ENCODE measurements around the gene DDX10.

The DDX10 gene

DNA sequence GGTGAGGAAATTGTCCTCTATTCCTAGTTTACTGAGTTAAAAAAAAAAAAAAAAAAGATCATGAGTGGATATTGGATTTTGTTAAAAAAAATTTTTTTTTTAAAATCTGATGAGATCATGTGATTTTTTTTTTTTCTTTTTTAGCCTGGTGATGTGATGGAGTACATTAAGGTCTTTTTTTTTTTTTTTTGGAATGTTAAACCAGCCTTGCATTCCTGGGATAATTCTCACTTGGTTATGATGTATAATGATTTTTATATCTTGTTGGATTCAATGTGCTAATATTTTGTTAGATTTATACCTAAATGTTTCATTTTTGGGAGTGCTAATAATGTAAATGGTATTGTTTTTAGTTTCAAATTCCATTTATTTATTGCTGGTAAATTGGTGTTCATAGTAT is 43.3 kb downstream of the DDX10 start:
- peaks cover 7% of the 10 kb centered on the region in 2 donors for H3K9me3 ChIP-seq (ENCODE audit: control insufficient read depth in 2 of 2, low read length in 2 of 2)
- H3K36me3 ChIP-seq (ENCODE audit: control insufficient read depth in 2 of 2, insufficient read depth in 2 of 2, low read length in 2 of 2): peaks cover 21 to 24% of the 10 kb centered on the region in 2 donors
- H3K27ac ChIP-seq (ENCODE audit: low read depth in 2 of 2, low read length in 2 of 2): no peak overlapping the region
- no peaks in the 10 kb centered on the region for H3K4me1 ChIP-seq (ENCODE audit: control insufficient read depth in 2 of 2, insufficient read depth in 2 of 2, low read length in 2 of 2)
- H3K27me3 ChIP-seq (ENCODE audit: control insufficient read depth in 2 of 2, insufficient read depth in 2 of 2, low read length in 2 of 2): no peaks in the 10 kb centered on the region
- H3K9ac ChIP-seq (ENCODE audit: low read depth in 1 of 2, low read length in 2 of 2): no peak overlapping the region
- H3K4me3 ChIP-seq (ENCODE audit: low read length in 2 of 2): no peak overlapping the region

DNA sequence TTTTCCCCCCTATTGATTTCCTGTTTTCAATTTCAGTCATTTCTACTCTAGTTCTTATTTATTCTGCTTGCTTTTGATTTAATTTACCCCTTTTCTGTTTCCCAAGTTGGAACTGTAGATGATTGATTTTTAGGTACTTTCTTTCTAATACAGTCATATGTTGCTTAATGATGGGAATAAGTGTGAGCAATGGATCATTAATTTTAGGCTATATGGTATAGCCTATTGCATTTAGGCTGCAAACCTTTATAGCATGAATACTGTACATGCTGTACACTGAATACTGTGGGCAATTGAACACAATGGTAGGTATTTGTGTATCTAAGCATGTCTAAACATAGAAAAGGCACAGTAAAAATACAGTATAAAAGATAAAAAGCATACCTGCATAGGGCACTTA is 44.9 kb downstream of the DDX10 start:
- Histone ChIP-seq H3K9me3 (ENCODE audit: control insufficient read depth in 2 of 2, low read length in 2 of 2) (peaks cover 7% of the 10 kb centered on the region in 2 donors), H3K4me1 (ENCODE audit: control insufficient read depth in 2 of 2, insufficient read depth in 2 of 2, low read length in 2 of 2) (no peaks in the 10 kb centered on the region), H3K4me3 (ENCODE audit: low read length in 2 of 2) (no peak overlapping the region), H3K36me3 (ENCODE audit: control insufficient read depth in 2 of 2, insufficient read depth in 2 of 2, low read length in 2 of 2) (peaks cover 21% of the 10 kb centered on the region in 2 donors), H3K27me3 (ENCODE audit: control insufficient read depth in 2 of 2, insufficient read depth in 2 of 2, low read length in 2 of 2) (no peaks in the 10 kb centered on the region), H3K9ac (ENCODE audit: low read depth in 1 of 2, low read length in 2 of 2) (no peak overlapping the region), H3K27ac (ENCODE audit: low read depth in 2 of 2, low read length in 2 of 2) (no peak overlapping the region)

DNA sequence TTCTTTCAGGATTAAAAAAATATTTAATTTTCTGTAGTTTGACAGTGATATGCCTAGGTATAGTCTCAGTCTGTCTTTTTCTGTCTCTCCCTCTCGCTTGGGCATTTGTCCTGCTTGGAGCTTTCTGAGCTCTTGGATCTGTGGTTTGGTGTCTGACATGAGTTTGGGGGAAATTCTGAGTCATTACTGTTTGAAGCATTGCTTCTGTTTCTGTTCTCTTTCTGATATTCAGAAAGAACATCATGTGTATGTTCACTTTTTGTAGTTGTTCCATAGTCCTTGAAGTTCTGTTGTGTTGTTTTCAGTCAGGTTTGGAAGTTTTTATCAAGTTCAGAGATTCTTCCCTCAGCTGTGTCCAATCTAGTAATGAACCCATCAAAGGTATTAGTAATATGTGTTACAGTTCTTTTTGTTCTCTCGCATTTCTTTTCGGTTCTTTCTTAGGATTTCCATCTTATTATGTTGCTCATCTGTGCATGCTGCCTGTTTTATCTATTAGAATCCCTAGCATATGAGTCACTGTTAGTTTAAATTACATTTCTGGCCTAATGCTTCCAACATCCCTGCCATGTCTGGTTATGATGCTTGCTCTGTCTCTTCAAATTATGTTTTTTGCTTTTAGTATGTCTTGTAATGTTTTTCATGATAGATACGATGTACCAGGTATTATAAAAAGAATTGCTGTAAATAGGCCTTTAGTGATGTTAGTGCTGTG is 48.4 kb downstream of the DDX10 start:
- no peaks in the 10 kb centered on the region for H3K4me1 ChIP-seq (ENCODE audit: control insufficient read depth in 2 of 2, insufficient read depth in 2 of 2, low read length in 2 of 2)
- no peaks in the 10 kb centered on the region for H3K27me3 ChIP-seq (ENCODE audit: control insufficient read depth in 2 of 2, insufficient read depth in 2 of 2, low read length in 2 of 2)
- no peak overlapping the region for H3K4me3 ChIP-seq (ENCODE audit: low read length in 2 of 2)
- no peak overlapping the region for H3K27ac ChIP-seq (ENCODE audit: low read depth in 2 of 2, low read length in 2 of 2)
- H3K9ac ChIP-seq (ENCODE audit: low read depth in 1 of 2, low read length in 2 of 2): no peak overlapping the region
- H3K9me3 ChIP-seq (ENCODE audit: control insufficient read depth in 2 of 2, low read length in 2 of 2): peaks cover 3 to 5% of the 10 kb centered on the region in 2 donors
- peaks cover 9 to 13% of the 10 kb centered on the region in 2 donors for H3K36me3 ChIP-seq (ENCODE audit: control insufficient read depth in 2 of 2, insufficient read depth in 2 of 2, low read length in 2 of 2)

DNA sequence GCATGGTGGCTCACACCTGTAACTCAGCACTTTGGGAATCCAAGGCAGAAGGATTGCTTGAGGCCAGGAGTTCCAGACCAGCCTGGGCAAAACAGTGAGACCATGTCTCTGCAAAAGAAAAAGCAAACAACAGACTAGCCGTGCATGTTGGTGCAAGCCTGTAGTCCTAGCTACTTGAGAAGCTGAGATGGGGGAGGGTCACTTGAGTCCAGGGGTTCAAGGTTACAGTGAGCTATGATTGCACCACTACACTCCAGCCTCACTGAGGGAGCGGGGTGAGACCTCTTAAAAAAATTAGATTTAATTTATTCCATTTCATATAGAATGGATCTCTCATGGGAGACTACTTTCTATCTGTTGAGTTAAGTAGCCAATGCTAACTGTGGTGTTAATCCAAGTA is 50.4 kb downstream of the DDX10 start:
- H3K36me3 ChIP-seq (ENCODE audit: control insufficient read depth in 2 of 2, insufficient read depth in 2 of 2, low read length in 2 of 2): peaks cover 2 to 6% of the 10 kb centered on the region in 2 donors
- no peaks in the 10 kb centered on the region for H3K4me1 ChIP-seq (ENCODE audit: control insufficient read depth in 2 of 2, insufficient read depth in 2 of 2, low read length in 2 of 2)
- no peak overlapping the region for H3K27ac ChIP-seq (ENCODE audit: low read depth in 2 of 2, low read length in 2 of 2)
- no peak overlapping the region for H3K4me3 ChIP-seq (ENCODE audit: low read length in 2 of 2)
- H3K27me3 ChIP-seq (ENCODE audit: control insufficient read depth in 2 of 2, insufficient read depth in 2 of 2, low read length in 2 of 2): no peaks in the 10 kb centered on the region
- no peak overlapping the region for H3K9ac ChIP-seq (ENCODE audit: low read depth in 1 of 2, low read length in 2 of 2)
- peaks cover 0 to 3% of the 10 kb centered on the region in 2 donors for H3K9me3 ChIP-seq (ENCODE audit: control insufficient read depth in 2 of 2, low read length in 2 of 2)

DNA sequence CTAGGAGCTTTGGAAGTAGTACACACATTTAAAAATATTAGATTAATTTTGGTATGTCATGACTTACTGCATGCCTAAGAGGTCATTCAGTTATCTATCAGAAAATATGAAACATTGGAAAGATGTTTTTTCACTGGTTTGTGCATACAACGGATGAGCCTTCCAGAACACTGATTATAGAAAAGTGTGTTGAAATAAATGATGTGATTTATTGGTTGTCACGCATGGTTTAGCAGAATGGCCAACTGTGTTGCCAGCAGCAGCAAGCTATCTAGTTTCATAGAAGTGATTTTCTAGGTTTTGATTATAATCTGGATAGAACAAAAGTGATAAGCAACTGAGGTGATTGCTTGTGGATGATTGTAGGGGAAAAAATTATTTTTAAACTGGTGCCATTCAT is 53.6 kb downstream of the DDX10 start:
- H3K9me3 ChIP-seq (ENCODE audit: control insufficient read depth in 2 of 2, low read length in 2 of 2): no peaks in the 10 kb centered on the region
- peaks cover 6 to 10% of the 10 kb centered on the region in 2 donors for H3K36me3 ChIP-seq (ENCODE audit: control insufficient read depth in 2 of 2, insufficient read depth in 2 of 2, low read length in 2 of 2)
- no peak overlapping the region for H3K9ac ChIP-seq (ENCODE audit: low read depth in 1 of 2, low read length in 2 of 2)
- no peak overlapping the region for H3K27ac ChIP-seq (ENCODE audit: low read depth in 2 of 2, low read length in 2 of 2)
- H3K27me3 ChIP-seq (ENCODE audit: control insufficient read depth in 2 of 2, insufficient read depth in 2 of 2, low read length in 2 of 2): no peaks in the 10 kb centered on the region
- H3K4me1 ChIP-seq (ENCODE audit: control insufficient read depth in 2 of 2, insufficient read depth in 2 of 2, low read length in 2 of 2): no peaks in the 10 kb centered on the region
- no peak overlapping the region for H3K4me3 ChIP-seq (ENCODE audit: low read length in 2 of 2)

DNA sequence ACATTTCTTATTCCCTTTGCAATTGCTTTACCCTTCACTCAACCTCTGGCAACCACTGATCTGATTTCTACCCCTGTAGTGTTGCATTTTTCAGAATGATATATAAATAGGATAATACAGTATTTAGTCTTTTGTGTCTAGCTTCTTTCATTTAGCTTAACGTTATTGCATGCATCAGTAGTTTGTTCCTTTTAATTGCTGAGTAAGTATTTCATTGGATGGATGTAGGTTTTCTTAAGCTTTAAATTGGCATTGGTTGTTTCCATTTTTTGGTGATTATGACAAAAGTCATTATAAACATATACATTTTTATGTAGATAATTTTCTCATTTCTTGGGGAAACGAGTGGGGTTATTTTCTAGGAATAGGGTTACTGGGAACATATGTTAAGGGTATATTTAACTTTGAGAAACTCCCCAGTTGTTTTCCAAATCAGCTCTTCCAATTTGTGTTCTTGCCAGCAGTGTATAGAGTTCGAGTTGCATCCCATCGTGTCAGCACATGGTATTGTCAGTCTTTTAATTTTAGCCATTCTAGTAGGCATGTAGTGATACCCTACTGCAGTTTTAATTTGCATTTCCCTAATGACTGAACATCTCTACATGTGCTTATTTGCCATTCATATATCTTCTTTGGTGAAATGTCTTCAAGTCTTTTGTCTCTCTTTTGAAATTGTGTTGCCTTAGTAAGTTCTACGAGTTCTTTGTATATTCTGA is 60.3 kb downstream of the DDX10 start:
- H3K36me3 ChIP-seq (ENCODE audit: control insufficient read depth in 2 of 2, insufficient read depth in 2 of 2, low read length in 2 of 2): peaks cover 6% of the 10 kb centered on the region in 2 donors
- H3K9ac ChIP-seq (ENCODE audit: low read depth in 1 of 2, low read length in 2 of 2): no peak overlapping the region
- no peaks in the 10 kb centered on the region for H3K9me3 ChIP-seq (ENCODE audit: control insufficient read depth in 2 of 2, low read length in 2 of 2)
- H3K27ac ChIP-seq (ENCODE audit: low read depth in 2 of 2, low read length in 2 of 2): no peak overlapping the region
- no peaks in the 10 kb centered on the region for H3K4me1 ChIP-seq (ENCODE audit: control insufficient read depth in 2 of 2, insufficient read depth in 2 of 2, low read length in 2 of 2)
- no peaks in the 10 kb centered on the region for H3K27me3 ChIP-seq (ENCODE audit: control insufficient read depth in 2 of 2, insufficient read depth in 2 of 2, low read length in 2 of 2)
- H3K4me3 ChIP-seq (ENCODE audit: low read length in 2 of 2): no peak overlapping the region

DNA sequence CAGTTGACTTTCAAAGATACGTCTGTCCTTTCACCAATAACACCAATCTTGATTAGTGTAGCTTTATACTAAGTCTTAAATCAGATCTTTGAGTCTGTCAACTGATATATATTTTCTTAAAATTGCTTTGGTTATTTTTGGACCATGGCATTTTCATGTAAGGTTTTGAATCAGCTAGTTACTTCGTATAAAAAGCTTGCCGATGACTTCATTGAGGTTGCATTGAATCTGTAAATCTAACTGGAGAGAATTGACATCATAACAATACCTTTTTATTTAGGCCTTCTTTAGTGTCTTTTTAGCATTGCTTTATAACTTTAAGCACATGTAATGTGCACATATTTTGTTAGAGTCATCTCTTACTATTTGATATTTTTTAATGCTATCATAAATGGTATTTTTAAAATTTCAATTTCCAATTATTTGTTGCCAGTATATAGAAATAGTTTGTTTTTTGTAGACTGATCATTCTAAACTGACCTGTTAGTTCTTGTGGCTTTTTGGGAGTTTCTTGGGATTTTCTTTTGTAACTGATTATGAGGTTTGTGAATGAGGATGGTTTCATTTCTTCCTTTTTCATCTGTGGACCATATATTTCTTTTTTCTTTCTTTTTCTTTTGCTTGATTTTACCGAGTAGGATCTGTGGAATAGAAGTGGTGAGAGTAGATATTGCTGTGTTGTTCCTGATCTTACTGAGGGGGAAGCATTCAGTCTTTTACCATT is 61.4 kb downstream of the DDX10 start:
- Histone ChIP-seq H3K27me3 (ENCODE audit: control insufficient read depth in 2 of 2, insufficient read depth in 2 of 2, low read length in 2 of 2) (no peaks in the 10 kb centered on the region), H3K4me1 (ENCODE audit: control insufficient read depth in 2 of 2, insufficient read depth in 2 of 2, low read length in 2 of 2) (no peaks in the 10 kb centered on the region), H3K9me3 (ENCODE audit: control insufficient read depth in 2 of 2, low read length in 2 of 2) (no peaks in the 10 kb centered on the region), H3K27ac (ENCODE audit: low read depth in 2 of 2, low read length in 2 of 2) (no peak overlapping the region), H3K36me3 (ENCODE audit: control insufficient read depth in 2 of 2, insufficient read depth in 2 of 2, low read length in 2 of 2) (peaks cover 6% of the 10 kb centered on the region in 2 donors), H3K4me3 (ENCODE audit: low read length in 2 of 2) (no peak overlapping the region), H3K9ac (ENCODE audit: low read depth in 1 of 2, low read length in 2 of 2) (no peak overlapping the region)

DNA sequence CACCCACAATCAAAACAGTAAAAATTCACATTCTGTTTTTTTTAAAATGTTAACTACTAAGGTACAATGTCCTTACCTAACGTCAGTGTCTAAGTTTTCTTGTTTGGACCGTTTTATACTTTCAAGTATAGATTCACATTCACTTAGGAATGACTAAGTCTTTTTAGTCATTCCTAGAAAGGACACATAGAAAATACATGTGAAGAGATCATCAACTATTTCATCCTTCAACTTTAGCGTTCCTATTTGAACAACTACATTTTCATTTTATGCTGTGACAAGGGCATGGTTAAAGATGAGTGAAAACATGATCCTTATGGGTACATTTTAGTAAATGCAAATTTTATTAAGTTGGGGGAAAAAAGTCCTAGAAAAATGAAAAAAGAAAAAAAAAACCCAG is 62.8 kb downstream of the DDX10 start:
- Histone ChIP-seq H3K36me3 (ENCODE audit: control insufficient read depth in 2 of 2, insufficient read depth in 2 of 2, low read length in 2 of 2) (peaks cover 3 to 6% of the 10 kb centered on the region in 2 donors), H3K27me3 (ENCODE audit: control insufficient read depth in 2 of 2, insufficient read depth in 2 of 2, low read length in 2 of 2) (no peaks in the 10 kb centered on the region), H3K9me3 (ENCODE audit: control insufficient read depth in 2 of 2, low read length in 2 of 2) (no peaks in the 10 kb centered on the region), H3K4me3 (ENCODE audit: low read length in 2 of 2) (no peak overlapping the region), H3K27ac (ENCODE audit: low read depth in 2 of 2, low read length in 2 of 2) (no peak overlapping the region), H3K4me1 (ENCODE audit: control insufficient read depth in 2 of 2, insufficient read depth in 2 of 2, low read length in 2 of 2) (no peaks in the 10 kb centered on the region), H3K9ac (ENCODE audit: low read depth in 1 of 2, low read length in 2 of 2) (no peak overlapping the region)

DNA sequence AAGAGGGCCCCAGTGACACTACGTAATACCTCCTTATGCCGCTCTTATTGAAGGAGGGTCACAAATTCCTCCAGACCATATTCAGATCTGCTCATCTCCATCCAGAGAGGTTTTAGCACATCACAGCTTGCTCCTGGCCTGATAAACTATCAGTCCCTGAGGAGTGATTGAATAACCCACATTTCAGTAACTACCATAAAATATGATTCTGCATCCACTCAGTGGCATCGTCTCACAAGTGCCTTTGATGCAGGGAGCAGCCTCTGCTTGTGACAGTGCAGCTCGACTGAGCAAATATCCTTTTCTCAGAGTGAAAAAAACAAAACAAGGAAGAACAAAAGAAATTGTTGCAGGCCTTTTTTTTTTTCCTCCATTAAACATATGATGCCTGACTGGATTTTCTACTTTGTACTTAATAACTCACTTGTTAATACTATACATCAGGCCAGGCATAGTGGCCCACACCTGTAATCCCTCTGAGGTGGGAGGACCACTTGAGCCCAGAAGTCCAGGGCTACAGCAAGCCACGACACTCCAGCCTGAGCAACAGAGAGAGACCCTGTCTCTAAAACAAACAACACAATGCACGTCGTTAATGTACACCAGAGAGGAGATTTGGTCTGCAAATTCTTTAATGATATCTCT is 64.5 kb downstream of the DDX10 start:
- Histone ChIP-seq H3K27me3 (ENCODE audit: control insufficient read depth in 2 of 2, insufficient read depth in 2 of 2, low read length in 2 of 2) (no peaks in the 10 kb centered on the region), H3K4me1 (ENCODE audit: control insufficient read depth in 2 of 2, insufficient read depth in 2 of 2, low read length in 2 of 2) (no peaks in the 10 kb centered on the region), H3K9me3 (ENCODE audit: control insufficient read depth in 2 of 2, low read length in 2 of 2) (no peaks in the 10 kb centered on the region), H3K4me3 (ENCODE audit: low read length in 2 of 2) (no peak overlapping the region), H3K9ac (ENCODE audit: low read depth in 1 of 2, low read length in 2 of 2) (no peak overlapping the region), H3K27ac (ENCODE audit: low read depth in 2 of 2, low read length in 2 of 2) (no peak overlapping the region), H3K36me3 (ENCODE audit: control insufficient read depth in 2 of 2, insufficient read depth in 2 of 2, low read length in 2 of 2) (no peaks in the 10 kb centered on the region)

DNA sequence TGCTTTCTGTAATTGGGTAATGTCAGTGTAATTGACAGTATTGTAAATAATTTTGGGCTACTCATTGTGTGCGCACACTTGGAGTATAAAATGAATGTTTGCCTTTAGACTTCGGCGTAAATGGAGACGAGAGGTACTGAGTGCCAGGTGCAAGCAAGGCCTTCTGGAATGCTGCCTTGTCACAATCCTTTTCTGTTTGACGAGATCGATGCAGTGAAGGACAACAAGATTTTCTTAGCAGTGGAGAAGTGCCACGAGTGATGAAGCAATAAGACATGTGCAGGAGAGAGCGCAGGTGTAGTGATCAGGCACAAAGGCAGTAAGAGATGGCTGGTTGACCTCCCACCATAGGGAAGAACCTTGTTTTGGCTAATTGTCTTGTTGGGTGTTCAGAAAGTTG is 67.5 kb downstream of the DDX10 start:
- Histone ChIP-seq H3K9ac (ENCODE audit: low read depth in 1 of 2, low read length in 2 of 2) (no peak overlapping the region), H3K4me3 (ENCODE audit: low read length in 2 of 2) (no peak overlapping the region), H3K4me1 (ENCODE audit: control insufficient read depth in 2 of 2, insufficient read depth in 2 of 2, low read length in 2 of 2) (no peaks in the 10 kb centered on the region), H3K27me3 (ENCODE audit: control insufficient read depth in 2 of 2, insufficient read depth in 2 of 2, low read length in 2 of 2) (no peaks in the 10 kb centered on the region), H3K27ac (ENCODE audit: low read depth in 2 of 2, low read length in 2 of 2) (no peak overlapping the region), H3K9me3 (ENCODE audit: control insufficient read depth in 2 of 2, low read length in 2 of 2) (no peaks in the 10 kb centered on the region), H3K36me3 (ENCODE audit: control insufficient read depth in 2 of 2, insufficient read depth in 2 of 2, low read length in 2 of 2) (no peaks in the 10 kb centered on the region)

Measured in mucosa of rectum (tissue), 2 donors.